RPMI7951 (cell line): ENCODE results near the gene DPH3. TPM values are rescaled to one million over a fixed set of nuclear protein-coding genes. Genes with fewer than 3 reads are reported as not detected.

Experiments
- DNase-seq: peaks from one replicate; pipeline ENCODE4 v3.0.0-alpha.2; 2012; ENCODE audit warnings: low read depth
- total RNA-seq: library from RNA; depleted of rRNA; stranded (reverse); fragments of >200 nt; shearing (Covaris generic); gene quantifications from 2 replicates; pipeline ENCODE4 v1.2.3, GENCODE V29; 2014; rRNA removed

The DPH3 gene
- total RNA-seq, 1 experiment from 2014 or later: 24.0 TPM

- DNase-seq: no peak
These were observed 30.9 kb downstream of the DPH3 start for GRCh38 chr3:16233806-16234205.

GRCh38 chr3:16231983-16232382 is 32.8 kb downstream of the DPH3 start:
- no peak for DNase-seq

GRCh38 chr3:16229681-16230080 is 35.1 kb downstream of the DPH3 start:
- DNase-seq: no peak

GRCh38 chr3:16227566-16227965 is 37.2 kb downstream of the DPH3 start:
- DNase-seq: no peak

- no peak for DNase-seq
These were observed 40.4 kb downstream of the DPH3 start for GRCh38 chr3:16224325-16224724.

- no peak for DNase-seq
These were observed 42.2 kb downstream of the DPH3 start for GRCh38 chr3:16222547-16222946.

GRCh38 chr3:16221990-16222389 is 42.8 kb downstream of the DPH3 start:
- DNase-seq: no peak

- no peak for DNase-seq
These were observed 45.0 kb downstream of the DPH3 start for GRCh38 chr3:16219777-16220176.

GRCh38 chr3:16216373-16216935 is 48.3 kb downstream of the DPH3 start:
- no peak for DNase-seq

- no peak for DNase-seq
These were observed 50.4 kb downstream of the DPH3 start for GRCh38 chr3:16214366-16214765.

- no peak for DNase-seq
These were observed 53.4 kb downstream of the DPH3 start for GRCh38 chr3:16211176-16211904.

Other genes starting within 250 kb of the DPH3 start
- gene GALNT15, start 90.3 kb downstream of the DPH3 start, total RNA-seq: 0.12 TPM in 1 of 2 replicates, not detected in the other
- gene OXNAD1, start 269 bp upstream of the DPH3 start, total RNA-seq: 12.9 and 13.1 TPM in 2 replicates
- gene RFTN1, start 248.8 kb upstream of the DPH3 start, total RNA-seq: 97.6 and 120 TPM in 2 replicates